Testis (tissue), 3 donors: ENCODE measurements around the gene UBAC2. TPM values are rescaled to one million over a fixed set of nuclear protein-coding genes. Genes with fewer than 3 reads are reported as not detected.
"Not testable (repeated sequence)": the region's sequence is repeated elsewhere in the genome, so short reads cannot be mapped to it uniquely, and the experiment has no call there.

Source experiments
- DNase-seq: peaks from one replicate; pipeline ENCODE4 v3.0.0-alpha.2; 2019
- H3K27ac ChIP-seq, 2 donors: fragments of 200-600 bp; sonication (generic); one replicate each; pipeline ENCODE4 v1.5.1; 2019
- H3K27me3 ChIP-seq: fragments of 200-600 bp; sonication (generic); one replicate; pipeline ENCODE4 v1.5.1; 2019
- H3K36me3 ChIP-seq: fragments of 200-600 bp; sonication (generic); one replicate; pipeline ENCODE4 v1.5.1; 2017; ENCODE audit warnings: low read depth; ENCODE audit errors: missing control alignments
- H3K4me1 ChIP-seq: fragments of 200-600 bp; sonication (generic); one replicate; pipeline ENCODE4 v1.5.1; 2019
- H3K4me3 ChIP-seq, 2 donors: fragments of 200-600 bp; sonication (generic); one replicate each; pipeline ENCODE4 v1.5.1; 2017 to 2019
- H3K9me3 ChIP-seq: fragments of 200-600 bp; sonication (generic); one replicate; pipeline ENCODE4 v1.5.1; 2017
- POLR2A ChIP-seq: fragments of 450-650 bp; IDR thresholded peaks from one replicate; pipeline ENCODE4 v1.6.1; 2017; ENCODE audit warnings: antibody characterized with exemption, mild to moderate bottlenecking, moderate library complexity
- WGBS, 2 donors: methylation state at CpG; one replicate each; pipeline ENCODE4 v1.1.5; 2018; 5-methylcytosine and 5-hydroxymethylcytosine counted together
- intact Hi-C: fragments of 100-400 bp; cut with DNase I; formaldehyde crosslinking; loops from one replicate; pipeline ENCODE4 v1.15.1; 2023; ENCODE audit warnings: low total_unique reads
- polyA plus RNA-seq: library from polyadenylated mRNA; stranded (reverse); fragments of 350-450 nt; fragmentation: Illumina TruSeq; extraction: RNeasy Lipid Tissue Mini Kit (QIAGEN cat#74804); gene quantifications from one replicate; pipeline ENCODE4 v1.2.3, GENCODE V29; 2014; ENCODE audit warnings: low read depth, low replicate concordance; ENCODE audit not compliant: insufficient read depth
- total RNA-seq, 2 donors: library from RNA; depleted of rRNA; stranded (reverse); fragments of >200 nt; gene quantifications; one replicate each; pipeline ENCODE4 v1.2.3, GENCODE V29; 2016
- TF ChIP-seq, protein P1 (sequence below), 3 experiments: fragments of 450-650 bp in 2 of 3; fragments of 200-600 bp in 1 of 3; sonication (generic) in 1 of 3; IDR thresholded peaks; one replicate each; pipeline ENCODE4 v1.5.1; 2016 to 2019; ENCODE audit warnings: antibody characterized with exemption in 3 of 3, mild to moderate bottlenecking in 2 of 3, moderate library complexity in 1 of 3

The UBAC2 gene
- total and polyA plus RNA-seq, 3 donors from 2014 or later, result 85.5 to 147 (median 93.0) TPM

- no peak for DNase-seq
- no peak overlapping the region for H3K4me3 ChIP-seq
- peaks cover 5% of the 10 kb centered on the region for H3K4me1 ChIP-seq
- 66 to 78% methylated on average over 13 of the region's 13 CpGs for WGBS, 2 donors
- H3K27ac ChIP-seq, result no peak overlapping the region
- no peaks in the 10 kb centered on the region for H3K9me3 ChIP-seq
- TF ChIP-seq POLR2A, result no peak
- TF ChIP-seq, protein P1, sequence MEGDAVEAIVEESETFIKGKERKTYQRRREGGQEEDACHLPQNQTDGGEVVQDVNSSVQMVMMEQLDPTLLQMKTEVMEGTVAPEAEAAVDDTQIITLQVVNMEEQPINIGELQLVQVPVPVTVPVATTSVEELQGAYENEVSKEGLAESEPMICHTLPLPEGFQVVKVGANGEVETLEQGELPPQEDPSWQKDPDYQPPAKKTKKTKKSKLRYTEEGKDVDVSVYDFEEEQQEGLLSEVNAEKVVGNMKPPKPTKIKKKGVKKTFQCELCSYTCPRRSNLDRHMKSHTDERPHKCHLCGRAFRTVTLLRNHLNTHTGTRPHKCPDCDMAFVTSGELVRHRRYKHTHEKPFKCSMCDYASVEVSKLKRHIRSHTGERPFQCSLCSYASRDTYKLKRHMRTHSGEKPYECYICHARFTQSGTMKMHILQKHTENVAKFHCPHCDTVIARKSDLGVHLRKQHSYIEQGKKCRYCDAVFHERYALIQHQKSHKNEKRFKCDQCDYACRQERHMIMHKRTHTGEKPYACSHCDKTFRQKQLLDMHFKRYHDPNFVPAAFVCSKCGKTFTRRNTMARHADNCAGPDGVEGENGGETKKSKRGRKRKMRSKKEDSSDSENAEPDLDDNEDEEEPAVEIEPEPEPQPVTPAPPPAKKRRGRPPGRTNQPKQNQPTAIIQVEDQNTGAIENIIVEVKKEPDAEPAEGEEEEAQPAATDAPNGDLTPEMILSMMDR (IDR thresholded peaks at IDR 0.05), result no peak
- intact Hi-C loops, result no loop called here
- H3K27me3 ChIP-seq, result no peaks in the 10 kb centered on the region
- H3K36me3 ChIP-seq, result no peaks in the 10 kb centered on the region
Observed at GRCh38 chr13:99228737-99229691, 28.4 kb downstream of the UBAC2 start.

- H3K27me3 ChIP-seq, intact Hi-C loops: not testable (repeated sequence)
- 94 to 95% methylated on average over 12 of the region's 12 CpGs for WGBS, 2 donors
Observed at GRCh38 chr13:99230588-99230987, 29.9 kb downstream of the UBAC2 start.

DNA sequence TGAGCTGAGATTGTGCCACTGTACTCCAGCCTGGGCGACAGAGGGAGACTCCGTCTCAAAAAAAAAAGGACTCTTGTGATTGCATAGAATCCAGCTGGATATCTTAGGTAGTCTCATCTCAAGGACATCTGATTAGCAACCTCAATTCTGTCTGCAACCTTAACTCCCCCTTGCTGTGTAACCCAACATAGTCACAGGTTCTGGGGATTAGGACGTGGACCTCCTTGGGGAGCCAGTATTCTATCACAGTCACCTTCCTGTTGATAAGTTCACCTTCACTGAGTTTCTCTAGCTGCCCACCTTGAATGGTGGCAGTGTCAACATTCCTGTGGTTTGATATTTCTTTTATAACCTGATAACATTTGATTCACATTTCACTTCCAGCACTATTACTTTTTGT, 30.3 kb downstream of the UBAC2 start:
- Histone ChIP-seq H3K27me3 (no peaks in the 10 kb centered on the region), H3K4me1 (peaks cover 5% of the 10 kb centered on the region), H3K27ac (no peak overlapping the region), H3K4me3 (no peak overlapping the region), H3K9me3 (no peaks in the 10 kb centered on the region), H3K36me3 (no peaks in the 10 kb centered on the region)
- TF ChIP-seq, protein P1 (IDR thresholded peaks at IDR 0.05), result no peak
- no peak for TF ChIP-seq POLR2A
- WGBS, 2 donors, result 77 to 88% methylated on average over 3 of the region's 3 CpGs
- no peak for DNase-seq
- intact Hi-C loops, result no loop called here

More at GRCh38 chr13:99230588-99230987, 29.9 kb downstream of the UBAC2 start:
- H3K4me3 ChIP-seq, H3K36me3 ChIP-seq, H3K4me1 ChIP-seq, DNase-seq, H3K27ac ChIP-seq, H3K9me3 ChIP-seq: not testable (repeated sequence)

DNA sequence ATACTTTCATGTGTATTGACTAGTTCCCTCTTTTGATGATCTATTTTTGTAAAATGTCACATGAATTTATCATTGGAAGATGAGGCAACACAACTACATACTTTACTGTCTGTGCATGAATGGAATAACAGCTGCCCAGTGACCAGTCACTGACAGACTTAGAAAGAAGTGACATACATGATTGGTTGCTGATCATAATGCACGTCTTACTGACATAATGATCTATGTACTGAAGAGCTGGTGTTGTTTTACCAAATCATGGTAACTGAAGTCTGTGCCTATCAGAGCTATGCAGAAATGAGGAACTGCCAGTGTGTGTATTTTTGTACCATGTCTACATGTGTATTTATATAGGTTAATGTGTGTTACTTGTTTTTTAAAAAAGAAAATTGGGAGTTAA, 31.1 kb downstream of the UBAC2 start:
- Histone ChIP-seq H3K36me3 (no peaks in the 10 kb centered on the region), H3K9me3 (no peaks in the 10 kb centered on the region), H3K27me3 (no peaks in the 10 kb centered on the region), H3K27ac (no peak overlapping the region), H3K4me1 (peaks cover 5% of the 10 kb centered on the region), H3K4me3 (no peak overlapping the region)
- intact Hi-C loops, result no loop called here
- TF ChIP-seq, protein P1 (IDR thresholded peaks at IDR 0.05), result no peak
- no peak for TF ChIP-seq POLR2A
- no peak for DNase-seq
- 92 to 95% methylated on average over 1 of the region's 1 CpG for WGBS, 2 donors

- no peak for DNase-seq
- H3K4me1 ChIP-seq, result peaks cover 5% of the 10 kb centered on the region
- H3K4me3 ChIP-seq, result no peak overlapping the region
- 64 to 73% methylated on average over 8 of the region's 8 CpGs for WGBS, 2 donors
- H3K27me3 ChIP-seq, result no peaks in the 10 kb centered on the region
- no peaks in the 10 kb centered on the region for H3K9me3 ChIP-seq
- TF ChIP-seq POLR2A, result no peak
- TF ChIP-seq, protein P1 (IDR thresholded peaks at IDR 0.05), result no peak
- intact Hi-C loops, result no loop called here
- H3K27ac ChIP-seq, result no peak overlapping the region
- H3K36me3 ChIP-seq, result no peaks in the 10 kb centered on the region
Observed at GRCh38 chr13:99237981-99238662, 37.5 kb downstream of the UBAC2 start.
